HL-60 (cell line): ENCODE data around the gene PSMC6.
"Not testable (repeated sequence)": the region's sequence is repeated elsewhere in the genome, so short reads cannot be mapped to it uniquely, and the experiment has no call there.

Experiments
- DNase-seq, 2 experiments: peaks; one replicate each; pipeline ENCODE4 v3.0.0-alpha.2; 2010 to 2020; ENCODE audit warnings: low read depth in 1 of 2, low spot score in 1 of 2
- H3K27ac ChIP-seq: fragments of 250-450 bp; sonication (Bioruptor Pico); replicated peaks from 2 replicates; pipeline ENCODE4 v1.5.1; 2020; ENCODE audit warnings: mild to moderate bottlenecking, moderate library complexity
- H3K27me3 ChIP-seq: fragments of 250-450 bp; sonication (Bioruptor Pico); 2 replicates; pipeline ENCODE4 v1.5.1; 2021; ENCODE audit warnings: mild to moderate bottlenecking, moderate library complexity; ENCODE audit not compliant: insufficient read depth, poor library complexity, severe bottlenecking
- H3K4me3 ChIP-seq: replicated peaks from 2 replicates; pipeline ENCODE4 v1.5.1; 2011; ENCODE audit warnings: mild to moderate bottlenecking, control low read depth, low read length; ENCODE audit not compliant: insufficient read depth
- GABPA ChIP-seq: IDR thresholded peaks from 2 replicates; pipeline ENCODE4 v1.6.1; 2012; ENCODE audit warnings: low read depth
- POLR2AphosphoS5 ChIP-seq: IDR thresholded peaks from 2 replicates; pipeline ENCODE4 v1.6.1; 2012; ENCODE audit warnings: low read depth
- REST ChIP-seq: IDR thresholded peaks from 2 replicates; pipeline ENCODE4 v1.6.1; 2012; ENCODE audit warnings: low read depth; ENCODE audit not compliant: insufficient replicate concordance
- SPI1 ChIP-seq: IDR thresholded peaks from 2 replicates; pipeline ENCODE4 v1.6.1; 2012; ENCODE audit warnings: low read depth, mild to moderate bottlenecking, borderline replicate concordance
- TF ChIP-seq, protein P1 (sequence below): IDR thresholded peaks from one replicate; pipeline ENCODE4 v1.5.1; 2011; ENCODE audit warnings: low read length, control low read depth, inconsistent platforms; ENCODE audit not compliant: insufficient read depth

PSMC6 gene

GRCh38 chr14:52755607-52756316 lies 48.8 kb downstream of the PSMC6 start:
- no peak for DNase-seq
- Histone ChIP-seq H3K27me3 (no peaks in the 10 kb centered on the region), H3K27ac (no peak overlapping the region), H3K4me3 (no peak overlapping the region)
- TF ChIP-seq, protein P1, sequence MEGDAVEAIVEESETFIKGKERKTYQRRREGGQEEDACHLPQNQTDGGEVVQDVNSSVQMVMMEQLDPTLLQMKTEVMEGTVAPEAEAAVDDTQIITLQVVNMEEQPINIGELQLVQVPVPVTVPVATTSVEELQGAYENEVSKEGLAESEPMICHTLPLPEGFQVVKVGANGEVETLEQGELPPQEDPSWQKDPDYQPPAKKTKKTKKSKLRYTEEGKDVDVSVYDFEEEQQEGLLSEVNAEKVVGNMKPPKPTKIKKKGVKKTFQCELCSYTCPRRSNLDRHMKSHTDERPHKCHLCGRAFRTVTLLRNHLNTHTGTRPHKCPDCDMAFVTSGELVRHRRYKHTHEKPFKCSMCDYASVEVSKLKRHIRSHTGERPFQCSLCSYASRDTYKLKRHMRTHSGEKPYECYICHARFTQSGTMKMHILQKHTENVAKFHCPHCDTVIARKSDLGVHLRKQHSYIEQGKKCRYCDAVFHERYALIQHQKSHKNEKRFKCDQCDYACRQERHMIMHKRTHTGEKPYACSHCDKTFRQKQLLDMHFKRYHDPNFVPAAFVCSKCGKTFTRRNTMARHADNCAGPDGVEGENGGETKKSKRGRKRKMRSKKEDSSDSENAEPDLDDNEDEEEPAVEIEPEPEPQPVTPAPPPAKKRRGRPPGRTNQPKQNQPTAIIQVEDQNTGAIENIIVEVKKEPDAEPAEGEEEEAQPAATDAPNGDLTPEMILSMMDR: no peak
- no peak for TF ChIP-seq POLR2AphosphoS5
- no peak for TF ChIP-seq SPI1
- no peak for TF ChIP-seq REST
- no peak for TF ChIP-seq GABPA

DNA sequence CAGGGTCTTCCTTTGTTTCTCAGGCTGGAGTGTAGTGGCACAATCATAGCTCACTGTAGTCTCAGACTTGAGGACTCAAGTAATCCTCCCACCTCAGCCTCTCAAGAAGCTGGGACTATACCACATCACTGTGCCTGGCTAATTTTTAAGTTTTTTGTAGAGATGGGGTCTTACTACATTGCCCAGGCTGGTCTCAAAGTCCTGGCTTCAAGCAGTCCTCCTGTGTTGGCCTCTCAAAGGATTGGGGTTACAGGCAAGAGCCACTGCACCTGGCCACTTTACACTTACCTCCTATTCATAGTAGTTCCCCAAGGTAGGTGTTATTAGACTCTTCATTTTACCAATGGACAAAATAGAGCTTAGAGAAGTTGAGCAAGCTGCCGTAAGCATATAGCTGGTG lies 52.1 kb downstream of the PSMC6 start:
- Histone ChIP-seq H3K27ac (no peak overlapping the region), H3K4me3 (no peak overlapping the region), H3K27me3 (no peaks in the 10 kb centered on the region)
- no peak for DNase-seq
- TF ChIP-seq, protein P1: no peak
- TF ChIP-seq GABPA (no peak), POLR2AphosphoS5 (no peak), REST (no peak), SPI1 (no peak)

DNA sequence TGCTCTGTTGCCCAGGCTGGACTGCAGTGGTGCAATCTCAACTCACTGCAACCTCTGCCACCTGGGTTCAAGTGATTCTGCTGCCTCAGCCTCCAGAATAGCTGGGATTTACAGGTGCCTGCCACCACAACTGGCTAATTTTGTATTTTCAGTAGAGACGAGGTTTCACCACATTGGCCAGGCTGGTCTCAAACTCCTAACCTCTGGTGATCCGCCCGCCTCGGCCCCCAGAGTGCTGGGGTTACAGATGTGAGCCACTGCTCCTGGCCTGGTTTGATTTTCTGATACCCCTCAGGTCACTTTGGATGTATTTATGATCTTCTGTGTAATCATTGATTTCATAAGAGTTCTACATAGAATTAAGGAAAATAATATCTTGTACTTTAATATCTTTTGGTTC lies 55.9 kb downstream of the PSMC6 start:
- H3K4me3 ChIP-seq, H3K27me3 ChIP-seq, H3K27ac ChIP-seq, DNase-seq: not testable (repeated sequence)

DNA sequence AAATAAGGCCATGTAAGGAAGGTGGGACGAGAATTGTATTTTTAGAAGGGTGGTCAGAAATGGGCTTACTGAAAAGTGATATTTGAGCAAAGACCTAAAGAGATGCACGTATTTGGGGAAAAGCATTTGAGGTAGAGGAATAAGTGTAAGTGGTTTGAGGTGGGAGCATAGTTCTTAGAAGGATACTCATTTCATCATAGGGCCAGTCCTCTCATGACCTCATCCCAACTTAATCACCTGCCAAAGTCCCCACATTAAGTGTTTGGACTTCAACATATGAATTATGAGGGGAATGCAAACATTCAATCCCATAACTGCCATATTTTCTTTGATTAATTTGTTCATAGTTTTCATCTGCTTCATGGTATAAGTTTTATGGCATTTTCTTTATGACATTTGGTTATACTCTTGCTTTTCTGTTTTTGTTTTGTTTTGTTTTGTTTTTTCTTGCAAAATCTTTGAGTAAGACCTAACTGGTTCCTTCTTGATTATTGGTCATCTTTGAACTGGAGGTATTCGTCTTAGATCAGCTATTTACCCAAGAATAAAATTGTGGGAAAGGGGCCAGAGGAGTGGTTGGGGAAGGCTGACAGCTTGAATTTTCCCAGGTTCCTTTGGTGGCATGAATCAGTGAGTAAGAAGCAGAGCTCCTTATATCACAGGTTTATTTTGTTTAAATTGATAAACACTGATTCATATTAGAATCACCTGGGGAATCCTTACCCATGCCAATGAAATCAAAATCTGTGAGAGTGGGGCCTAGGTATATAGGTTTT lies 60.2 kb downstream of the PSMC6 start:
- no peak overlapping the region for H3K27ac ChIP-seq
- no peaks in the 10 kb centered on the region for H3K27me3 ChIP-seq
- H3K4me3 ChIP-seq: no peak overlapping the region
- DNase-seq: no peak
- TF ChIP-seq POLR2AphosphoS5 (no peak), SPI1 (no peak), GABPA (no peak), REST (no peak)
- TF ChIP-seq, protein P1: no peak
